OCI-LY7 (cell line): ENCODE measurements around the gene HMGB4. TPM values are rescaled to one million over a fixed set of nuclear protein-coding genes. Genes with fewer than 3 reads are reported as not detected.

Experiments used
- BruUV-seq: library from RNA; stranded (reverse); fragments of 400-500 nt; replicated peaks from 2 replicates; lab custom pipeline; 2021; lab: Mats Ljungman, UMichigan
- CTCF ChIA-PET: fragments of 300-600 bp; sonication (Branson Sonifier 250); formaldehyde crosslinking; loops from one replicate; lab custom pipeline; 2022; ENCODE audit warnings: antibody characterized with exemption; ENCODE audit not compliant: unreplicated experiment; lab: Charles Lee
- POLR2A ChIA-PET: fragments of 300-600 bp; sonication (Branson Sonifier 250); formaldehyde crosslinking; loops from one replicate; lab custom pipeline; 2022; ENCODE audit warnings: antibody characterized with exemption; lab: Charles Lee
- DNase-seq: peaks from one replicate; pipeline ENCODE4 v3.0.0-alpha.2; 2015; ENCODE audit warnings: low spot score
- H2AFZ ChIP-seq: fragments of 200-600 bp; sonication (generic), shearing (Covaris generic); 2 replicates; pipeline ENCODE4 v1.6.1; 2014; ENCODE audit warnings: mild to moderate bottlenecking, antibody characterized with exemption, low read length, moderate library complexity
- H3K27ac ChIP-seq: fragments of 200-600 bp; sonication (generic); 2 replicates; pipeline ENCODE4 v1.5.1; 2014; ENCODE audit warnings: mixed run types, low read depth, mild to moderate bottlenecking, moderate library complexity, low read length, inconsistent platforms; ENCODE audit not compliant: poor library complexity, severe bottlenecking
- H3K36me3 ChIP-seq: fragments of 200-600 bp; sonication (generic); 2 replicates; pipeline ENCODE4 v1.6.1; 2014; ENCODE audit warnings: mild to moderate bottlenecking, antibody characterized with exemption, low read length, moderate library complexity, mixed read lengths; ENCODE audit not compliant: insufficient read depth
- H3K4me1 ChIP-seq: fragments of 200-600 bp; sonication (generic); 2 replicates; pipeline ENCODE4 v1.5.1; 2014; ENCODE audit warnings: mild to moderate bottlenecking, low read length; ENCODE audit not compliant: insufficient read depth, poor library complexity, severe bottlenecking
- H3K4me2 ChIP-seq: fragments of 200-600 bp; sonication (generic); 2 replicates; pipeline ENCODE4 v1.6.1; 2014; ENCODE audit warnings: mild to moderate bottlenecking, low read length
- H3K4me3 ChIP-seq: fragments of 200-600 bp; sonication (generic); 2 replicates; pipeline ENCODE4 v1.5.1; 2014; ENCODE audit warnings: mild to moderate bottlenecking, low read depth, low read length; ENCODE audit not compliant: poor library complexity, severe bottlenecking
- H3K79me2 ChIP-seq: fragments of 200-600 bp; sonication (generic); 2 replicates; pipeline ENCODE4 v1.6.1; 2016; ENCODE audit warnings: low read depth, mild to moderate bottlenecking, low read length, moderate library complexity, mixed read lengths; ENCODE audit not compliant: insufficient read depth
- H3K9me2 ChIP-seq: fragments of 200-600 bp; sonication (generic); 2 replicates; pipeline ENCODE4 v1.6.1; 2016; ENCODE audit warnings: mild to moderate bottlenecking, low read length, mixed read lengths; ENCODE audit not compliant: insufficient read depth
- H3K9me3 ChIP-seq: fragments of 200-600 bp; sonication (generic); 2 replicates; pipeline ENCODE4 v1.6.1; 2014; ENCODE audit warnings: mild to moderate bottlenecking, mixed run types, low read length, mixed read lengths
- H4K20me1 ChIP-seq: fragments of 200-600 bp; sonication (generic); 2 replicates; pipeline ENCODE4 v1.6.1; 2014; ENCODE audit warnings: mild to moderate bottlenecking, antibody characterized with exemption, low read length, moderate library complexity, mixed read lengths; ENCODE audit not compliant: insufficient read depth
- EZH2phosphoT487 ChIP-seq: fragments of 200-600 bp; sonication (generic); IDR thresholded peaks from 2 replicates; pipeline ENCODE4 v1.6.1; 2018; ENCODE audit warnings: low read depth, borderline replicate concordance, mild to moderate bottlenecking, mixed run types, antibody characterized with exemption, low read length, moderate library complexity, mixed read lengths
- intact Hi-C: fragments of 100-400 bp; cut with micrococcal nuclease; formaldehyde crosslinking; loops from one replicate; pipeline ENCODE4 v1.10.0; 2022; ENCODE audit not compliant: unreplicated experiment
- total RNA-seq, 2 experiments: library from RNA; depleted of rRNA in 1 of 2; stranded (reverse); fragments of >200 nt in 1 of 2; shearing (Covaris generic) in 1 of 2; gene quantifications; 2 replicates each; pipeline ENCODE4 v1.2.3, GENCODE V29; 2014 to 2022
- TF ChIP-seq, protein P1 (sequence below): fragments of 200-600 bp; sonication (generic); conservative IDR thresholded peaks from 2 replicates; pipeline ENCODE4 v1.5.1; 2014; ENCODE audit warnings: mild to moderate bottlenecking, antibody characterized with exemption, low read length, moderate library complexity, mixed read lengths

HMGB4 gene
- total RNA-seq, 2 experiments from 2014 or later, result not detected

- intact Hi-C loops, result no loop called here
- no TSS peak for BruUV-seq
These were observed 10.8 kb downstream of the HMGB4 start for GRCh38 chr1:33874636-33875035.

DNA sequence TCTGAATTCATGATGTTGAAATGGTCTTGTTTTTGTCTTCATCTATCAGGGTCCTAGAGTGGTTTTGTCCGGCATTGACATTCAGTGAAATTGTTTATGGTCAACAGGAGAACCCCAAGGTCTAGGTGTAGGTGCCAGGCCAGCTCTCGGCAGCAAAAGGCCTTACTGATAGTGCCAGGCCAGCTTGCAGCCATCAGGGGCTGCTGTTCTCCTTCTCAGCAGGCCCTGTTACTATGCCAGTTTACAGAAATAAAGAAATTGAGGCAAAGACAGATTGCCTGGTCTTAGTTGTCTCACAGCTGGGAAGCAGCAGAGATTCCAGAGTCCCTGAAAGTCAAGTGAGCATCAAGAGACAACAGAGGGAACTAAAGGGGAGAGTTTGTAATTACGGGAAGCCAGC is 12.0 kb downstream of the HMGB4 start:
- no peaks in the 10 kb centered on the region for H3K36me3 ChIP-seq
- H3K4me3 ChIP-seq, result no peak overlapping the region
- no peaks in the 10 kb centered on the region for H3K9me2 ChIP-seq
- no peak overlapping the region for H2AFZ ChIP-seq
- no peak for DNase-seq
- H3K9me3 ChIP-seq, result no peaks in the 10 kb centered on the region
- TF ChIP-seq, protein P1, sequence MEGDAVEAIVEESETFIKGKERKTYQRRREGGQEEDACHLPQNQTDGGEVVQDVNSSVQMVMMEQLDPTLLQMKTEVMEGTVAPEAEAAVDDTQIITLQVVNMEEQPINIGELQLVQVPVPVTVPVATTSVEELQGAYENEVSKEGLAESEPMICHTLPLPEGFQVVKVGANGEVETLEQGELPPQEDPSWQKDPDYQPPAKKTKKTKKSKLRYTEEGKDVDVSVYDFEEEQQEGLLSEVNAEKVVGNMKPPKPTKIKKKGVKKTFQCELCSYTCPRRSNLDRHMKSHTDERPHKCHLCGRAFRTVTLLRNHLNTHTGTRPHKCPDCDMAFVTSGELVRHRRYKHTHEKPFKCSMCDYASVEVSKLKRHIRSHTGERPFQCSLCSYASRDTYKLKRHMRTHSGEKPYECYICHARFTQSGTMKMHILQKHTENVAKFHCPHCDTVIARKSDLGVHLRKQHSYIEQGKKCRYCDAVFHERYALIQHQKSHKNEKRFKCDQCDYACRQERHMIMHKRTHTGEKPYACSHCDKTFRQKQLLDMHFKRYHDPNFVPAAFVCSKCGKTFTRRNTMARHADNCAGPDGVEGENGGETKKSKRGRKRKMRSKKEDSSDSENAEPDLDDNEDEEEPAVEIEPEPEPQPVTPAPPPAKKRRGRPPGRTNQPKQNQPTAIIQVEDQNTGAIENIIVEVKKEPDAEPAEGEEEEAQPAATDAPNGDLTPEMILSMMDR, result peak; percentile 29; the same call in 1 of the 2 replicates
- no peak for TF ChIP-seq EZH2phosphoT487
- H4K20me1 ChIP-seq, result no peaks in the 10 kb centered on the region
- ChIA-PET POLR2A (no interaction called here), CTCF (no interaction called here)
- no peak overlapping the region for H3K4me2 ChIP-seq
- no peaks in the 10 kb centered on the region for H3K79me2 ChIP-seq
- no TSS peak for BruUV-seq
- H3K4me1 ChIP-seq, result no peaks in the 10 kb centered on the region
- intact Hi-C loops, result no loop called here
- H3K27ac ChIP-seq, result no peak overlapping the region

More at GRCh38 chr1:33874636-33875035, 10.8 kb downstream of the HMGB4 start:
- no peaks in the 10 kb centered on the region for H4K20me1 ChIP-seq
- no peaks in the 10 kb centered on the region for H3K79me2 ChIP-seq
- H3K4me1 ChIP-seq, result no peaks in the 10 kb centered on the region
- no peaks in the 10 kb centered on the region for H3K9me3 ChIP-seq
- CTCF ChIA-PET, result no interaction called here
- DNase-seq, result no peak
- TF ChIP-seq EZH2phosphoT487, result no peak
- TF ChIP-seq, protein P1, result no peak
- no peak overlapping the region for H3K4me3 ChIP-seq
- no peaks in the 10 kb centered on the region for H3K36me3 ChIP-seq
- H3K9me2 ChIP-seq, result no peaks in the 10 kb centered on the region
- no peak overlapping the region for H2AFZ ChIP-seq
- POLR2A ChIA-PET, result no interaction called here
- no peak overlapping the region for H3K27ac ChIP-seq
- H3K4me2 ChIP-seq, result no peak overlapping the region

- intact Hi-C loops, result no loop called here
- Histone ChIP-seq H3K9me2 (no peaks in the 10 kb centered on the region), H4K20me1 (no peaks in the 10 kb centered on the region), H2AFZ (no peak overlapping the region), H3K4me2 (no peak overlapping the region), H3K9me3 (no peaks in the 10 kb centered on the region), H3K4me1 (no peaks in the 10 kb centered on the region), H3K36me3 (no peaks in the 10 kb centered on the region), H3K4me3 (no peak overlapping the region), H3K79me2 (no peaks in the 10 kb centered on the region), H3K27ac (no peak overlapping the region)
- CTCF ChIA-PET, result no interaction called here
- BruUV-seq, result no TSS peak
- TF ChIP-seq EZH2phosphoT487, result no peak
- TF ChIP-seq, protein P1, result no peak
- POLR2A ChIA-PET, result no interaction called here
- DNase-seq, result no peak
These were observed 13.2 kb downstream of the HMGB4 start for GRCh38 chr1:33876970-33877650.
